ENCODE data around the gene ISCU.
"Not testable (repeated sequence)": the region's sequence is repeated elsewhere in the genome, so short reads cannot be mapped to it uniquely, and the experiment has no call there.

Gene ISCU

GRCh38 chr12:108570743-108571608 lies 8.6 kb downstream of the ISCU start:
- no peak for DNase-seq (ENCODE audit: low read depth in 2 of 2)

GRCh38 chr12:108571609-108572165 lies 9.3 kb downstream of the ISCU start:
- DNase-seq (ENCODE audit: low read depth in 2 of 2) = no peak

GRCh38 chr12:108572166-108572790 lies 9.9 kb downstream of the ISCU start:
- DNase-seq (ENCODE audit: low read depth in 2 of 2) = no peak

- DNase-seq (ENCODE audit: low read depth in 2 of 2) = no peak
Measured at GRCh38 chr12:108573317-108573716, 10.9 kb downstream of the ISCU start.

GRCh38 chr12:108574276-108574675 lies 11.9 kb downstream of the ISCU start:
- DNase-seq (ENCODE audit: low read depth in 2 of 2) = not testable (repeated sequence)

- DNase-seq (ENCODE audit: low read depth in 2 of 2) = no peak
Measured at GRCh38 chr12:108575199-108575912, 13.0 kb downstream of the ISCU start.

GRCh38 chr12:108576660-108577234 lies 14.4 kb downstream of the ISCU start:
- DNase-seq (ENCODE audit: low read depth in 2 of 2) = no peak

GRCh38 chr12:108577458-108577857 lies 15.1 kb downstream of the ISCU start:
- no peak for DNase-seq (ENCODE audit: low read depth in 2 of 2)

- no peak for DNase-seq (ENCODE audit: low read depth in 2 of 2)
Measured at GRCh38 chr12:108578264-108578663, 15.9 kb downstream of the ISCU start.

GRCh38 chr12:108578813-108579212 lies 16.4 kb downstream of the ISCU start:
- no peak for DNase-seq (ENCODE audit: low read depth in 2 of 2)

- no peak for DNase-seq (ENCODE audit: low read depth in 2 of 2)
Measured at GRCh38 chr12:108580531-108580930, 18.1 kb downstream of the ISCU start.

GRCh38 chr12:108581311-108582227 lies 19.2 kb downstream of the ISCU start:
- no peak for DNase-seq (ENCODE audit: low read depth in 2 of 2)

GRCh38 chr12:108582509-108582908 lies 20.1 kb downstream of the ISCU start:
- DNase-seq (ENCODE audit: low read depth in 2 of 2) = no peak

GRCh38 chr12:108582978-108583770 lies 20.8 kb downstream of the ISCU start:
- DNase-seq (ENCODE audit: low read depth in 2 of 2) = no peak

- DNase-seq (ENCODE audit: low read depth in 2 of 2) = no peak
Measured at GRCh38 chr12:108583991-108584390, 21.6 kb downstream of the ISCU start.

GRCh38 chr12:108584456-108585065 lies 22.2 kb downstream of the ISCU start:
- DNase-seq (ENCODE audit: low read depth in 2 of 2) = no peak

GRCh38 chr12:108585864-108586263 lies 23.5 kb downstream of the ISCU start:
- DNase-seq (ENCODE audit: low read depth in 2 of 2) = no peak

- no peak for DNase-seq (ENCODE audit: low read depth in 2 of 2)
Measured at GRCh38 chr12:108586306-108586705, 23.9 kb downstream of the ISCU start.

GRCh38 chr12:108587826-108588225 lies 25.4 kb downstream of the ISCU start:
- DNase-seq (ENCODE audit: low read depth in 2 of 2) = no peak
